Measurements from ENCODE around the gene TUBB. TPM values are rescaled to one million over a fixed set of nuclear protein-coding genes. Genes with fewer than 3 reads are reported as not detected.

Gene TUBB
- total and polyA plus RNA-seq, 2 of the 4 experiments (the other 2 are of a cell fraction), result 1,401 to 2,004 TPM

DNA sequence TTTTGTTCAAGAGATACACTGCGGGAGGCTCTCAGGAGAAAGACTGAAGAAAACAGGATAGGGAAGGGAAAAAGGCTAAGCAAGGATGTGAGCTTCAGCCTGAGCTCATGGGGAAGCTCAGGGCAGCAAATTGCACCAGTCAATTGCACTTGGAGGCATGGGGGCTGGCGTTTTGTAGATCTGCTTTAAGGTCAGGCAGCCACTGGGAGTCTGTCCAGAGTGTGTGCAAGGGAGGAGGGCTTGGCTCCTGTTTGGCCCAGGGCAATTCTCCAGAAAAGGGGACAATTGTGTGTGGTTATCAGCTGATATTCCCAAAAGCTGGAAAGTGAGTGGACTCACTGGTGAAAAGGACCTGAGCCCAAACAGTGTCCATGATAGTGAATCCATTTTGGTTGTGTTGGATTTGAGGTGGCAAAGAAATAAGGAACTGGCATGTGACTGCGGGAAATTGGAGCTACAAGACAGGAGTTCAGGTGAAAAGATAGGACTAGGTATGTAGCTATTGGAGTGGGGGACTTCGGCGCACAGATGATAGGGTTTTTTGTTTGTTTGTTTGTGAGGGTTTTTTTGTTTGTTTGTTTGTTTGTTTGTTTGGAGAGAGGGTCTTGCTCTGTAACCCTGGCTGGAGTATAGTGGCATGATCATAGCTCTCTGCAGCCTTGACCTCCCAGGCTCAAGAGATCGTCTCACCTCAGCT, 46.5 kb downstream of the TUBB start:
- H4K91ac ChIP-seq (ENCODE audit: insufficient read depth, low read depth, low read length), result peak overlapping the region; percentile 73
- 59 to 100% methylated on average over 2 to 3 of the region's 6 CpGs for WGBS, 2 experiments (ENCODE audit: extremely low coverage in 2 of 2, insufficient read length in 1 of 2)
- H3K18ac ChIP-seq (ENCODE audit: low read depth, low read length), result peak overlapping the region; percentile 4; the same call in 1 of the 2 replicates
- no peak overlapping the region; a peak in 1 of 4 replicates for H4K8ac ChIP-seq (ENCODE audit: low read depth in 2 of 2, low read length in 2 of 2)
- no peak overlapping the region for H3K27ac ChIP-seq (ENCODE audit: insufficient read depth, low read length)
- intact Hi-C loops (cut with micrococcal nuclease) (no loop called here), dilution Hi-C loops (cut with HindIII; ENCODE audit: low sequenced_read_pairs, unreplicated experiment) (no loop called here), in situ Hi-C loops (cut with MboI; ENCODE audit: low sequenced_read_pairs) (no loop called here)
- no peak overlapping the region for H3K9ac ChIP-seq (ENCODE audit: low read depth, low read length)
- no TSS peak for BruUV-seq (replicated peaks)
- peak overlapping the region; percentile 35; the same call in 1 of the 2 replicates for H3K23ac ChIP-seq (ENCODE audit: low read depth, low read length)
- H2BK120ac ChIP-seq (ENCODE audit: low read depth, low read length), result peak overlapping the region; percentile 96
- H3K14ac ChIP-seq (replicated peaks; ENCODE audit: low read depth, low read length), result peak overlapping the region; percentile 65
- no peak overlapping the region for H3K4me3 ChIP-seq (ENCODE audit: insufficient read depth, low read depth, low read length)
- H3K4me1 ChIP-seq (ENCODE audit: control insufficient read depth, insufficient read depth, low read length), result peaks cover 34% of the 10 kb centered on the region
- ChIA-PET POLR2A (ENCODE audit: unreplicated experiment) (no interaction called here), CTCF (interaction anchor here (1.2 kb wide), 1 partner anchor 13 kb away, joined by 5 read pairs; no protein-coding TSS in a partner anchor)
- ATAC-seq (ENCODE audit: low read depth) (no peak), DNase-seq (no peak)
- H3K9me3 ChIP-seq (ENCODE audit: control insufficient read depth, insufficient read depth, low read length), result no peaks in the 10 kb centered on the region
- peak overlapping the region; percentile 4 for H2BK5ac ChIP-seq (ENCODE audit: low read depth, low read length, poor library complexity, severe bottlenecking)
- no peak overlapping the region for H3K4me2 ChIP-seq (ENCODE audit: low read depth, low read length)
- H4K5ac ChIP-seq (ENCODE audit: low read depth, low read length), result peak overlapping the region; percentile 10; the same call in 1 of the 2 replicates
- peak overlapping the region; percentile 100; the same call in 2 of the 3 replicates for H2BK15ac ChIP-seq (ENCODE audit: low read depth, low read length)
- H3K56ac ChIP-seq (ENCODE audit: extremely low read depth, insufficient read depth, low read length), result no peak overlapping the region
- no peaks in the 10 kb centered on the region for H4K20me1 ChIP-seq (ENCODE audit: insufficient read depth, low read length)
- H2AFZ ChIP-seq (replicated peaks; ENCODE audit: low read length, poor library complexity), result peak overlapping the region; percentile 58
- peaks cover 0 to 29% of the 10 kb centered on the region in 2 experiments; a peak in 3 of 4 replicates for H3K79me1 ChIP-seq (ENCODE audit: low read depth in 1 of 2, low read length in 2 of 2)
- H3K36me3 ChIP-seq (ENCODE audit: control insufficient read depth, insufficient read depth, low read length), result no peaks in the 10 kb centered on the region
- peak overlapping the region; percentile 77 for H2AK5ac ChIP-seq (ENCODE audit: low read depth, low read length)
- H2AK9ac ChIP-seq (replicated peaks; ENCODE audit: low read depth, low read length, poor library complexity), result no peak overlapping the region
- H3K4ac ChIP-seq (ENCODE audit: low read depth, low read length), result peak overlapping the region; percentile 63
- H3K9me1 ChIP-seq (ENCODE audit: insufficient read depth, low read length), result peaks cover 28% of the 10 kb centered on the region
- no peaks in the 10 kb centered on the region for H3K27me3 ChIP-seq (ENCODE audit: control insufficient read depth, insufficient read depth, low read length)
- H2BK20ac ChIP-seq (ENCODE audit: low read depth, low read length), result peak overlapping the region; percentile 62; the same call in 1 of the 2 replicates
- TF ChIP-seq NFE2L2 (IDR thresholded peaks at IDR 0.05; ENCODE audit: low read depth, low read length) (no peak), POLR2A (IDR thresholded peaks at IDR 0.05; ENCODE audit: low read depth, low read length) (no peak), MAFK (IDR thresholded peaks at IDR 0.05; ENCODE audit: low read depth, low read length) (no peak), SMC3 (IDR thresholded peaks at IDR 0.05; ENCODE audit: low read depth, low read length) (no peak), RAD21 (IDR thresholded peaks at IDR 0.05; ENCODE audit: low read length) (no peak), BHLHE40 (IDR thresholded peaks at IDR 0.05; ENCODE audit: low read depth, low read length) (no peak), RCOR1 (IDR thresholded peaks at IDR 0.05; ENCODE audit: insufficient replicate concordance, low read length) (no peak), CEBPB (IDR thresholded peaks at IDR 0.05; ENCODE audit: low read depth, low read length) (no peak), MAZ (IDR thresholded peaks at IDR 0.05; ENCODE audit: borderline replicate concordance, low read depth, low read length) (no peak), RFX5 (IDR thresholded peaks at IDR 0.05; ENCODE audit: low read depth, low read length) (no peak), FOS (IDR thresholded peaks at IDR 0.05; ENCODE audit: low read depth, low read length) (no peak), CHD1 (IDR thresholded peaks at IDR 0.05; ENCODE audit: low read depth, low read length) (no peak), MXI1 (IDR thresholded peaks at IDR 0.05; ENCODE audit: borderline replicate concordance, low read depth, low read length) (no peak)
- TF ChIP-seq, protein P1, sequence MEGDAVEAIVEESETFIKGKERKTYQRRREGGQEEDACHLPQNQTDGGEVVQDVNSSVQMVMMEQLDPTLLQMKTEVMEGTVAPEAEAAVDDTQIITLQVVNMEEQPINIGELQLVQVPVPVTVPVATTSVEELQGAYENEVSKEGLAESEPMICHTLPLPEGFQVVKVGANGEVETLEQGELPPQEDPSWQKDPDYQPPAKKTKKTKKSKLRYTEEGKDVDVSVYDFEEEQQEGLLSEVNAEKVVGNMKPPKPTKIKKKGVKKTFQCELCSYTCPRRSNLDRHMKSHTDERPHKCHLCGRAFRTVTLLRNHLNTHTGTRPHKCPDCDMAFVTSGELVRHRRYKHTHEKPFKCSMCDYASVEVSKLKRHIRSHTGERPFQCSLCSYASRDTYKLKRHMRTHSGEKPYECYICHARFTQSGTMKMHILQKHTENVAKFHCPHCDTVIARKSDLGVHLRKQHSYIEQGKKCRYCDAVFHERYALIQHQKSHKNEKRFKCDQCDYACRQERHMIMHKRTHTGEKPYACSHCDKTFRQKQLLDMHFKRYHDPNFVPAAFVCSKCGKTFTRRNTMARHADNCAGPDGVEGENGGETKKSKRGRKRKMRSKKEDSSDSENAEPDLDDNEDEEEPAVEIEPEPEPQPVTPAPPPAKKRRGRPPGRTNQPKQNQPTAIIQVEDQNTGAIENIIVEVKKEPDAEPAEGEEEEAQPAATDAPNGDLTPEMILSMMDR (conservative IDR thresholded peaks at IDR 0.05; ENCODE audit: low read depth, low read length), result no peak
- TF ChIP-seq, protein P2, sequence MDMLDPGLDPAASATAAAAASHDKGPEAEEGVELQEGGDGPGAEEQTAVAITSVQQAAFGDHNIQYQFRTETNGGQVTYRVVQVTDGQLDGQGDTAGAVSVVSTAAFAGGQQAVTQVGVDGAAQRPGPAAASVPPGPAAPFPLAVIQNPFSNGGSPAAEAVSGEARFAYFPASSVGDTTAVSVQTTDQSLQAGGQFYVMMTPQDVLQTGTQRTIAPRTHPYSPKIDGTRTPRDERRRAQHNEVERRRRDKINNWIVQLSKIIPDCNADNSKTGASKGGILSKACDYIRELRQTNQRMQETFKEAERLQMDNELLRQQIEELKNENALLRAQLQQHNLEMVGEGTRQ (IDR thresholded peaks at IDR 0.05; ENCODE audit: low read depth, low read length), result no peak
